GM19043 (cell line): ENCODE results near the gene COG5.
"Not testable (repeated sequence)": the region's sequence is repeated elsewhere in the genome, so short reads cannot be mapped to it uniquely, and the experiment has no call there.

ENCODE experiments used
- ATAC-seq: cut with Tn5 transposase; IDR thresholded peaks from one replicate; pipeline ENCODE4 v1.9.1; 2021; ENCODE audit warnings: low read depth; ENCODE audit not compliant: unreplicated experiment

The COG5 gene

GRCh38 chr7:107294182-107294581 lies 269.5 kb downstream of the COG5 start:
- no peak for ATAC-seq

GRCh38 chr7:107292591-107292990 lies 271.1 kb downstream of the COG5 start:
- no peak for ATAC-seq

- no peak for ATAC-seq
Observed at GRCh38 chr7:107291434-107291833, 272.3 kb downstream of the COG5 start.

- ATAC-seq, result no peak
Observed at GRCh38 chr7:107286751-107287621, 276.7 kb downstream of the COG5 start.

GRCh38 chr7:107284911-107285479 lies 278.7 kb downstream of the COG5 start:
- no peak for ATAC-seq

GRCh38 chr7:107277331-107277730 lies 286.4 kb downstream of the COG5 start:
- ATAC-seq, result no peak

GRCh38 chr7:107276220-107276827 lies 287.4 kb downstream of the COG5 start:
- ATAC-seq, result no peak

GRCh38 chr7:107274506-107274905 lies 289.2 kb downstream of the COG5 start:
- no peak for ATAC-seq

GRCh38 chr7:107269790-107270189 lies 293.9 kb downstream of the COG5 start:
- ATAC-seq, result no peak

GRCh38 chr7:107268594-107268993 lies 295.1 kb downstream of the COG5 start:
- no peak for ATAC-seq

GRCh38 chr7:107267138-107267537 lies 296.6 kb downstream of the COG5 start:
- ATAC-seq, result no peak

GRCh38 chr7:107264723-107265122 lies 299.0 kb downstream of the COG5 start:
- no peak for ATAC-seq

GRCh38 chr7:107262857-107263256 lies 300.9 kb downstream of the COG5 start:
- ATAC-seq, result no peak

- ATAC-seq, result no peak
Observed at GRCh38 chr7:107258737-107259136, 305.0 kb downstream of the COG5 start.

- no peak for ATAC-seq
Observed at GRCh38 chr7:107255602-107256001, 308.1 kb downstream of the COG5 start.

- ATAC-seq, result no peak
Observed at GRCh38 chr7:107254398-107254985, 309.2 kb downstream of the COG5 start.

- no peak for ATAC-seq
Observed at GRCh38 chr7:107253599-107253998, 310.1 kb downstream of the COG5 start.

GRCh38 chr7:107251963-107252362 lies 311.8 kb downstream of the COG5 start:
- no peak for ATAC-seq

- no peak for ATAC-seq
Observed at GRCh38 chr7:107248551-107249316, 315.0 kb downstream of the COG5 start.

GRCh38 chr7:107246836-107247235 lies 316.9 kb downstream of the COG5 start:
- ATAC-seq, result not testable (repeated sequence)

- no peak for ATAC-seq
Observed at GRCh38 chr7:107244613-107245012, 319.1 kb downstream of the COG5 start.
